OCI-LY1 (cell line): ENCODE measurements around the gene RUSF1.
"Not testable (repeated sequence)": the region's sequence is repeated elsewhere in the genome, so short reads cannot be mapped to it uniquely, and the experiment has no call there.

Source experiments
- H2AFZ ChIP-seq: fragments of 200-600 bp; sonication (generic), shearing (Covaris generic); 2 replicates; pipeline ENCODE4 v1.6.0; 2014; ENCODE audit warnings: antibody characterized with exemption, mild to moderate bottlenecking, low read length
- H3F3A ChIP-seq: fragments of 200-600 bp; sonication (generic), shearing (Covaris generic); 2 replicates; pipeline ENCODE4 v1.6.0; 2014; ENCODE audit warnings: mild to moderate bottlenecking, antibody characterized with exemption, low read length, moderate library complexity; ENCODE audit not compliant: insufficient read depth
- H3K27ac ChIP-seq: fragments of 200-600 bp; sonication (generic); 2 replicates; pipeline ENCODE4 v1.5.1; 2014; ENCODE audit warnings: low read length, mixed run types, mild to moderate bottlenecking, low read depth; ENCODE audit not compliant: poor library complexity, severe bottlenecking
- H3K27me3 ChIP-seq: fragments of 200-600 bp; sonication (generic); 2 replicates; pipeline ENCODE4 v1.6.0; 2014; ENCODE audit warnings: antibody characterized with exemption, mild to moderate bottlenecking, low read length, moderate library complexity; ENCODE audit not compliant: insufficient read depth
- H3K36me3 ChIP-seq: fragments of 200-600 bp; sonication (generic); 2 replicates; pipeline ENCODE4 v1.6.1; 2014; ENCODE audit warnings: mild to moderate bottlenecking, antibody characterized with exemption, low read length, moderate library complexity, mixed read lengths; ENCODE audit not compliant: insufficient read depth
- H3K4me1 ChIP-seq: fragments of 200-600 bp; sonication (generic); 2 replicates; pipeline ENCODE4 v1.5.1; 2014; ENCODE audit warnings: mild to moderate bottlenecking, low read length, moderate library complexity; ENCODE audit not compliant: insufficient read depth, severe bottlenecking
- H3K4me2 ChIP-seq: fragments of 200-600 bp; sonication (generic), shearing (Covaris generic); 2 replicates; pipeline ENCODE4 v1.6.1; 2014; ENCODE audit warnings: low read length
- H3K4me3 ChIP-seq: fragments of 200-600 bp; sonication (generic); 2 replicates; pipeline ENCODE4 v1.5.1; 2014; ENCODE audit warnings: low read length, low read depth, mild to moderate bottlenecking, mixed read lengths; ENCODE audit not compliant: poor library complexity, severe bottlenecking
- H3K79me2 ChIP-seq: fragments of 200-600 bp; shearing (Covaris generic); 2 replicates; pipeline ENCODE4 v1.6.1; 2016; ENCODE audit warnings: mixed run types, low read length, mixed read lengths; ENCODE audit not compliant: insufficient read depth
- H3K9ac ChIP-seq: fragments of 200-600 bp; sonication (generic), shearing (Covaris generic); 2 replicates; pipeline ENCODE4 v1.6.1; 2014; ENCODE audit warnings: mild to moderate bottlenecking, low read length, mixed read lengths
- H3K9me2 ChIP-seq: fragments of 200-600 bp; sonication (generic), shearing (Covaris generic); 2 replicates; pipeline ENCODE4 v1.6.1; 2014; ENCODE audit warnings: low read depth, mild to moderate bottlenecking, low read length, mixed read lengths
- H3K9me3 ChIP-seq: fragments of 200-600 bp; shearing (Covaris generic); 2 replicates; pipeline ENCODE4 v1.6.1; 2014; ENCODE audit warnings: low read length, mixed read lengths
- H4K20me1 ChIP-seq: fragments of 200-600 bp; sonication (generic), shearing (Covaris generic); 2 replicates; pipeline ENCODE4 v1.6.0; 2016; ENCODE audit warnings: mild to moderate bottlenecking, low read length; ENCODE audit not compliant: insufficient read depth
- EZH2 ChIP-seq: fragments of 200-600 bp; sonication (generic), shearing (Covaris generic); IDR thresholded peaks from 2 replicates; pipeline ENCODE4 v1.8.0; 2017; ENCODE audit warnings: borderline replicate concordance, mixed run types, mild to moderate bottlenecking, antibody characterized with exemption, low read length, moderate library complexity, mixed read lengths
- TF ChIP-seq, protein P1 (sequence below): fragments of 200-600 bp; sonication (generic), shearing (Covaris generic); IDR thresholded peaks from 2 replicates; pipeline ENCODE4 v1.5.1; 2017; ENCODE audit warnings: mild to moderate bottlenecking, antibody characterized with exemption, low read length, moderate library complexity, mixed read lengths

The RUSF1 gene

DNA sequence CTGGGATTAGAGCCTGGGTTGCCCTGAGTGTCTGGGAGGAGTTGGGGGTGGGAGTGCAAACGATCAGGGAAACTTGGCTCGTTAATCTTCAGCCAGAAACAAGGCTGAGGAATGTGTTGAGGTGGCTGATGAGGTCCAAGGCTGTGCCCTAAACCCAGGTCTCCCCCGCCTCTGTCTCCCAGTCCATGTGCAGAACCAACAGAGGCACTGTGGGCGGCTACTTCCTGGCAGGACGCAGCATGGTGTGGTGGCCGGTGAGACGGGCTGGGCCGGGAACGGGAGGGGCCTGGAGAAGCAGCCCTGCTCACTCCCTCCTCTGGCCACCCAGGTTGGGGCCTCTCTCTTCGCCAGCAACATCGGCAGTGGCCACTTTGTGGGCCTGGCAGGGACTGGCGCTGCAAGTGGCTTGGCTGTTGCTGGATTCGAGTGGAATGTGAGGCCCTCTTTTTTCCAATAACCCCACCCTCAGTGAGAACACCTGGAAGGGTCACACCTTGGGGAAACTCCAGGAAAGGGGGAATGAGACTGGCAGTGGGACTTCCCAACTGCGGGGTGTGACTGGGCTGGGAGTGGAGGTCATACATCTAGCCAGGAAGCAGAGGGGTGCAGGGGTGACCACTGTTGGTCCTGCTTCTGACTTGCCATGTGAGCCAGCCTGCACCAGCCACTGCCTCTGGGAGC, 23.6 kb downstream of the RUSF1 start:
- Histone ChIP-seq H3K4me1 (peaks cover 11% of the 10 kb centered on the region), H2AFZ (no peak overlapping the region), H3K27me3 (peaks cover 11% of the 10 kb centered on the region), H3K9ac (no peak overlapping the region), H4K20me1 (no peaks in the 10 kb centered on the region), H3K79me2 (no peaks in the 10 kb centered on the region), H3K9me2 (no peaks in the 10 kb centered on the region), H3K4me3 (no peak overlapping the region), H3K36me3 (no peaks in the 10 kb centered on the region), H3K27ac (no peak overlapping the region), H3F3A (no peaks in the 10 kb centered on the region), H3K9me3 (no peaks in the 10 kb centered on the region), H3K4me2 (no peak overlapping the region)
- no peak for TF ChIP-seq EZH2
- TF ChIP-seq, protein P1, sequence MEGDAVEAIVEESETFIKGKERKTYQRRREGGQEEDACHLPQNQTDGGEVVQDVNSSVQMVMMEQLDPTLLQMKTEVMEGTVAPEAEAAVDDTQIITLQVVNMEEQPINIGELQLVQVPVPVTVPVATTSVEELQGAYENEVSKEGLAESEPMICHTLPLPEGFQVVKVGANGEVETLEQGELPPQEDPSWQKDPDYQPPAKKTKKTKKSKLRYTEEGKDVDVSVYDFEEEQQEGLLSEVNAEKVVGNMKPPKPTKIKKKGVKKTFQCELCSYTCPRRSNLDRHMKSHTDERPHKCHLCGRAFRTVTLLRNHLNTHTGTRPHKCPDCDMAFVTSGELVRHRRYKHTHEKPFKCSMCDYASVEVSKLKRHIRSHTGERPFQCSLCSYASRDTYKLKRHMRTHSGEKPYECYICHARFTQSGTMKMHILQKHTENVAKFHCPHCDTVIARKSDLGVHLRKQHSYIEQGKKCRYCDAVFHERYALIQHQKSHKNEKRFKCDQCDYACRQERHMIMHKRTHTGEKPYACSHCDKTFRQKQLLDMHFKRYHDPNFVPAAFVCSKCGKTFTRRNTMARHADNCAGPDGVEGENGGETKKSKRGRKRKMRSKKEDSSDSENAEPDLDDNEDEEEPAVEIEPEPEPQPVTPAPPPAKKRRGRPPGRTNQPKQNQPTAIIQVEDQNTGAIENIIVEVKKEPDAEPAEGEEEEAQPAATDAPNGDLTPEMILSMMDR = no peak

DNA sequence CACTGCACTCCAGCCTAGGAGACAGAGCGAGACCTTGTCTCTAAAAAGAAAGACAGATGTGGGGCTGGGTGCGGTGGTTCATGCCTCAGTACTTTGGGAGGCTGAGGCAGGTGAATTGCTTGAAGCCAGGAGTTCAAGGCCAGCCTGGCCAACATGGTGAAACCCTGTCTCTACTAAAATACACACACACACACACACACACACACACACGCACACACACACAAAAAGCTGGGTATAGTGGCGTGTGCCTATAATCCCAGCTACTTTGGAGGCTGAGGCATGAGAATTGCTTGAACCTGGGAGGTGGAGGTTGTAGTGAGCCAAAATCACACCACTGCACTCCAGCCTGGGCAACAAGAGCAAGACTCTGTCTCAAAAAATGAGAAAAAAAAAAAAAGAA, 24.1 kb downstream of the RUSF1 start:
- not testable (repeated sequence) for H3K9me3 ChIP-seq, H3K27ac ChIP-seq, H3F3A ChIP-seq, H3K4me2 ChIP-seq, H2AFZ ChIP-seq, H3K4me3 ChIP-seq, H3K9ac ChIP-seq, H3K79me2 ChIP-seq, H3K36me3 ChIP-seq, H3K9me2 ChIP-seq, H4K20me1 ChIP-seq
- Histone ChIP-seq H3K27me3 (peaks cover 11% of the 10 kb centered on the region), H3K4me1 (peaks cover 11% of the 10 kb centered on the region)

DNA sequence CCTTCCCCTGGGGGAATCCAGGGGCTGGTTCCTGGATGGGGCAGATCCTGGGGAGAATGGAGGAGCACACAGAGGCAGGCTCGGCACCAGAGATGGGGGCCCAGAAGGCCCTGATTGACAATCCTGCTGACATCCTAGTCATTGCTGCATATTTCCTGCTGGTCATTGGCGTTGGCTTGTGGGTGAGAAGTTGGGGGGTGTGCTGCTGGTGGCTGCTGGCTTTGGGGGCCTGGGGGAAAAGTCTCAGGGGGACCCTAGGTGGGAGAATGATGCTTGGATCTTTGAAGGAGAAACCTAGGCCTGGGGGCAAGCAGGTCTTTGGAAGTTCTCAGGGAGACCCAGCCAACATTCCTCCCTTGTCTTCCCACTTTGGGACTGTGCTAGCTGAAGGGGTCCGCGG, 25.1 kb downstream of the RUSF1 start, which contains the start of gene SLC5A2:
Gene SLC5A2, plus strand, starts transcription at position 43 of the 400 bp plus-strand sequence. Its CDS starts 14 bp downstream, at position 57.
- no peaks in the 10 kb centered on the region for H3K9me3 ChIP-seq
- no peak within 1 kb of the TSS for H3K27ac ChIP-seq
- H2AFZ ChIP-seq = no peak within 1 kb of the TSS
- H3K79me2 ChIP-seq = no peaks in the 10 kb centered on the region
- H4K20me1 ChIP-seq = no peaks in the 10 kb centered on the region
- no peak within 1 kb of the TSS for H3K4me2 ChIP-seq
- H3K36me3 ChIP-seq = no peaks in the 10 kb centered on the region
- no peak within 1 kb of the TSS for H3K4me3 ChIP-seq
- H3K4me1 ChIP-seq = peaks cover 10% of the 10 kb centered on the region
- H3K9ac ChIP-seq = no peak within 1 kb of the TSS
- H3K9me2 ChIP-seq = no peaks in the 10 kb centered on the region
- H3K27me3 ChIP-seq = peaks cover 11% of the 10 kb centered on the region
- H3F3A ChIP-seq = no peaks in the 10 kb centered on the region
- TF ChIP-seq, protein P1 = no peak
- no peak for TF ChIP-seq EZH2
